ENCODE measurements around the gene BBX. TPM values are rescaled to one million over a fixed set of nuclear protein-coding genes. Genes with fewer than 3 reads are reported as not detected.
"Not testable (repeated sequence)": the region's sequence is repeated elsewhere in the genome, so short reads cannot be mapped to it uniquely, and the experiment has no call there.

The BBX gene
- total RNA-seq, 1 experiment from 2014 or later = 14.8 TPM

DNA sequence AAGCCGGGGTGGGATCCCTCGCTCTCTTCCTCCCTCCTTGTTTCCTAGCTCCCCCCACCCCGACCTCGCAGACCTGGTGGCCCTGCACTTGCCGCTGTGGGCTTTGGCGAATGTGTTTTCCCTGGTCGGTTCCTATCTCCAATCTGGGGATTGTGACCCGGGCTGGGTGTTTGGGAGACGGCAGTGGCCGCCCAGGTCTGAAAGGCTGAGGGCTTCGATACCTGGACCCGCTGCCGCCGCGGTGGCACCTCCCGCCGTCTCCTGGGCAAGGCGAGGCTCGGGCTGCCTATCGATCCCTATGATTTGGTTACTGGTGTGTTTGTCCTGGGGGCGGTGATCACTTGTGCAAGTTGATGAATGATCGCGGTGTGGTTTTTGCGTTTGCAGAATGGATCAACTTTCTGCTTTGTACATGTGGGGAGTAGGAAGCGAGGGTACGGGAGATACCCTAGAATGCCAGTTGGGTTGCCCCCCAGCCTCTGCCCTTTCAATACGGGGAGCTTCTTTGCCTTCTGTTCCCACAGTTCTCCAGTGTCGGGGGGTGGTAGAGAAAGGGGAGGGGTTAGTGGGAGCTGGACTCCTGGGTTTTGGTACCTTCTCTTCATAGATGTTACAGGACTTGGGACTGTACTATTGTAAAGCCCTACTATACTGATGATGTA is 3.0 kb downstream of the BBX start:
- in situ Hi-C loops (cut with HindIII; ENCODE audit: low pct_unique_long_range_greater_than_20kb, low sequenced_read_pairs) = no loop called here
- no peak for DNase-seq (ENCODE audit: low read depth)

GRCh38 chr3:107531917-107532469 is 9.2 kb downstream of the BBX start:
- no peak for DNase-seq (ENCODE audit: low read depth)
- in situ Hi-C loops (cut with HindIII; ENCODE audit: low pct_unique_long_range_greater_than_20kb, low sequenced_read_pairs) = no loop called here

DNA sequence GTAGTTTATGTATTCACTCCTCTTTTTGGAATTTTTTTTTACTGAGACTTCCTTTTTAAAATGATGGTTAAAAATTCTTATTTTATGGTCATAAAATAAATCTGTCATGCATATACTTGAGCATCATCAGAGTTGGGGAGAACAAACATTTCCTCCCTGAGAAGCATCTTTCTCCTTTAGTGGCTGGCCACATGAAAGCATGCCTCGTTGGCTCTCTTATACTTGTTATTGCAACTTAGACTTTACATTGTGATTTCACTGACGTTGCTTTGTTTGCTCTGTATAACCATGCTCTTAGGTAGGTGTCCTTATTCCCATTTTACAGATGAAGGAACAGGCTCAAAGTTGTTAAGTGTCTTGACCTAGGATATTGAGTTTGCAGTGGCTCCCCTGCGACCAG is 18.1 kb downstream of the BBX start:
- DNase-seq (ENCODE audit: low read depth) = no peak
- in situ Hi-C loops (cut with HindIII; ENCODE audit: low pct_unique_long_range_greater_than_20kb, low sequenced_read_pairs) = no loop called here

GRCh38 chr3:107542665-107543064 is 19.9 kb downstream of the BBX start:
- in situ Hi-C loops (cut with HindIII; ENCODE audit: low pct_unique_long_range_greater_than_20kb, low sequenced_read_pairs) = no loop called here
- DNase-seq (ENCODE audit: low read depth) = no peak

DNA sequence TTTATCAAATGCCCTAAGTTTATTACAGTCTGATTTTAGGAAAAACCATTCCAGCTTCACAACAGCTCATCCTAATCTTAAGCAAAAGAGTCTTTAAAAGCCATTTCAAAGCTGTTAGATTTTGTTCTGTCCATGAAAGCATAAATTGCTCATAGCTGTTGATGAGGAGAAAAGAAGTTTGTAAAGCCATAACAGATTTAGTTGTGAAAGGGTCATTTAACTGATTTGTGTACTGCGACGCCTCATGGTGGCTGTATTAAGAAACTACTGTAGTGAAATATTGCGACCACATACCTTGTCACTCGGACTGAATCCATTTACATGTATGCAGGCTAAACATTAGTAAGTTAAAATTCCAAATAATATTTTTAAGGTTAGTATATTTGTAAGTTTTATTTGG is 20.9 kb downstream of the BBX start:
- DNase-seq (ENCODE audit: low read depth) = no peak
- in situ Hi-C loops (cut with HindIII; ENCODE audit: low pct_unique_long_range_greater_than_20kb, low sequenced_read_pairs) = no loop called here

GRCh38 chr3:107545680-107546120 is 22.9 kb downstream of the BBX start:
- in situ Hi-C loops (cut with HindIII; ENCODE audit: low pct_unique_long_range_greater_than_20kb, low sequenced_read_pairs) = no loop called here
- no peak for DNase-seq (ENCODE audit: low read depth)

DNA sequence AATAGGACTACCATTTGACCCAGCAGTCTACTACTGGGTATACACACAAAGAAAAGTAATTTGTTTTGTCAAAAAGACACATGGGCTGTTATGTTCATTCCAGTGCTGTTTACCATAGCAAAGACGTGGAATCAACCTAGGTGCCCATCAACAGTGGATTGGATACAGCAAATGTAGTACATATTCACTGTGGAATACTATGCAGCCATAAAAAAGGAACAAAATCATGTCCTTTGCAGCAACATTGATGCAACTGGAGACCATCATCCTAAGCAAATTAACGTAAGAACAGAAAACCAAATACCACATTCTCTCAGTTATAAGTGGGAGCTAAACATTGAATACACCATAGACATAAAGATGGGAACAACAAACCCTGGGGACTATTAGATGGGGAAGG is 25.8 kb downstream of the BBX start:
- no peak for DNase-seq (ENCODE audit: low read depth)
- in situ Hi-C loops (cut with HindIII; ENCODE audit: low pct_unique_long_range_greater_than_20kb, low sequenced_read_pairs) = no loop called here

- DNase-seq (ENCODE audit: low read depth) = no peak
- in situ Hi-C loops (cut with HindIII; ENCODE audit: low pct_unique_long_range_greater_than_20kb, low sequenced_read_pairs) = no loop called here
These were observed 32.6 kb downstream of the BBX start for GRCh38 chr3:107555359-107555758.

- in situ Hi-C loops (cut with HindIII; ENCODE audit: low pct_unique_long_range_greater_than_20kb, low sequenced_read_pairs) = no loop called here
- DNase-seq (ENCODE audit: low read depth) = no peak
These were observed 35.0 kb downstream of the BBX start for GRCh38 chr3:107557743-107558142.

DNA sequence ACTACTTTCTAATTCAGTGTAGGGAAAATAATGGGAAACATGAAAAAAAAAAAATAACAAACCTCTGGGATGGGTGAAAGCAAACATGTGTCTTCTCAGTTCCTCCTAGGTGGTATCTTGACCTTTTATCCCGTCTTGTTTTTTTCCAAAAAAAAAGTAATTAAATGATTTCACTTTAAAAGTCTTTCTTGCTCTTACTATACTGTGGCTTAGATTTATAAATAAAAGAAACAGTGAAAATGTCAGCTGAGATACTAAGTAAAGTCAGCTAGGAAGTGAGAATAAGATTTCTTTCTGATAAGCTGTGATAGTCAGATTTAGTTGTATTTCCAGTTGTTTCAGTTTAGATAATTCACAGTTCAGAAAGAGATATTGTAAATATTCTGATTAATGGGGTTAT is 37.4 kb downstream of the BBX start:
- in situ Hi-C loops (cut with HindIII; ENCODE audit: low pct_unique_long_range_greater_than_20kb, low sequenced_read_pairs) = no loop called here
- no peak for DNase-seq (ENCODE audit: low read depth)

- in situ Hi-C loops (cut with HindIII; ENCODE audit: low pct_unique_long_range_greater_than_20kb, low sequenced_read_pairs) = no loop called here
These were observed 39.2 kb downstream of the BBX start for GRCh38 chr3:107561980-107562379.

GRCh38 chr3:107562969-107563529 is 40.3 kb downstream of the BBX start:
- in situ Hi-C loops (cut with HindIII; ENCODE audit: low pct_unique_long_range_greater_than_20kb, low sequenced_read_pairs) = no loop called here

More at GRCh38 chr3:107561980-107562379, 39.2 kb downstream of the BBX start:
- no peak for DNase-seq (ENCODE audit: low read depth)

GRCh38 chr3:107565244-107565643 is 42.5 kb downstream of the BBX start:
- in situ Hi-C loops (cut with HindIII; ENCODE audit: low pct_unique_long_range_greater_than_20kb, low sequenced_read_pairs) = not testable (repeated sequence)

More at GRCh38 chr3:107562969-107563529, 40.3 kb downstream of the BBX start:
- DNase-seq (ENCODE audit: low read depth) = no peak

GRCh38 chr3:107571089-107571488 is 48.3 kb downstream of the BBX start:
- in situ Hi-C loops (cut with HindIII; ENCODE audit: low pct_unique_long_range_greater_than_20kb, low sequenced_read_pairs); DNase-seq (ENCODE audit: low read depth): not testable (repeated sequence)

More at GRCh38 chr3:107565244-107565643, 42.5 kb downstream of the BBX start:
- not testable (repeated sequence) for DNase-seq (ENCODE audit: low read depth)

- in situ Hi-C loops (cut with HindIII; ENCODE audit: low pct_unique_long_range_greater_than_20kb, low sequenced_read_pairs); DNase-seq (ENCODE audit: low read depth): not testable (repeated sequence)
These were observed 48.7 kb downstream of the BBX start for GRCh38 chr3:107571492-107571891.

- in situ Hi-C loops (cut with HindIII; ENCODE audit: low pct_unique_long_range_greater_than_20kb, low sequenced_read_pairs) = no loop called here
- DNase-seq (ENCODE audit: low read depth) = peak; percentile 9
These were observed 51.9 kb downstream of the BBX start for GRCh38 chr3:107574650-107575049.

- DNase-seq (ENCODE audit: low read depth) = no peak
- in situ Hi-C loops (cut with HindIII; ENCODE audit: low pct_unique_long_range_greater_than_20kb, low sequenced_read_pairs) = no loop called here
These were observed 55.3 kb downstream of the BBX start for GRCh38 chr3:107578091-107578490.

- DNase-seq (ENCODE audit: low read depth) = no peak
- in situ Hi-C loops (cut with HindIII; ENCODE audit: low pct_unique_long_range_greater_than_20kb, low sequenced_read_pairs) = no loop called here
These were observed 55.8 kb downstream of the BBX start for GRCh38 chr3:107578523-107578922.

DNA sequence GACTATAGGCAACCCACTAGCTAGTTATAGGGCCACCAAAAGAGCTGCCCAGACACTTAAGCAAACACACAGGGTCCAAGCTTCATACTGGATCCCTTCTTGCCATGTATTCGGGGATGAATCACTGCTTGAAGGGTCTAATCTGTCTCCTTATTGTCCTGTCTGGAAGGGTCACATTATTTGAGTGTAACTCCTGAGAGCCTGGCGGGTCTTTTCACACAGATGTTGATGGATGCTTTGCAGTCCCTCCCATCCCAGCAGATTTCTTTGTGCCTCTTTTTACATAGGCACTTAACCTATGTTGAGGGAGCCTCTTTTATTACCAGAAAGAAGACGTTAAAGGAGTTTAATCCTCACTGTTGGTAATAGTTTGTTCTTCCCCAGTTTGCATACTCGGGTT is 56.6 kb downstream of the BBX start:
- in situ Hi-C loops (cut with HindIII; ENCODE audit: low pct_unique_long_range_greater_than_20kb, low sequenced_read_pairs) = no loop called here
- no peak for DNase-seq (ENCODE audit: low read depth)

- DNase-seq (ENCODE audit: low read depth) = no peak
- in situ Hi-C loops (cut with HindIII; ENCODE audit: low pct_unique_long_range_greater_than_20kb, low sequenced_read_pairs) = no loop called here
These were observed 58.5 kb downstream of the BBX start for GRCh38 chr3:107581230-107581629.
